Smooth muscle cell (in vitro differentiated cells): ENCODE data around the gene PRKAG2. TPM values are rescaled to one million over a fixed set of nuclear protein-coding genes. Genes with fewer than 3 reads are reported as not detected.

ENCODE experiments used
- DNase-seq: peaks from one replicate; lab custom pipeline; 2025; ENCODE audit not compliant: unreplicated experiment; lab: John Stamatoyannopoulos, UW
- H2AFZ ChIP-seq: fragments of 200-600 bp; sonication (generic); 2 replicates; pipeline ENCODE4 v1.6.0; 2016; ENCODE audit warnings: antibody characterized with exemption, low read depth, mild to moderate bottlenecking
- H3F3A ChIP-seq: fragments of 200-600 bp; sonication (generic); 2 replicates; pipeline ENCODE4 v1.6.0; 2017; ENCODE audit warnings: antibody characterized with exemption, low read depth
- H3K27ac ChIP-seq: fragments of 200-600 bp; sonication (generic); 2 replicates; pipeline ENCODE4 v1.5.1; 2016; ENCODE audit warnings: low read depth, mild to moderate bottlenecking
- H3K27me3 ChIP-seq: fragments of 200-600 bp; sonication (generic); 2 replicates; pipeline ENCODE4 v1.6.1; 2016; ENCODE audit warnings: low read depth, mild to moderate bottlenecking
- H3K36me3 ChIP-seq: fragments of 200-600 bp; sonication (generic); 2 replicates; pipeline ENCODE4 v1.5.1; 2016; ENCODE audit warnings: low read depth
- H3K4me1 ChIP-seq: fragments of 200-600 bp; sonication (generic); 2 replicates; pipeline ENCODE4 v1.5.1; 2016; ENCODE audit warnings: low read depth
- H3K4me2 ChIP-seq: fragments of 200-600 bp; sonication (generic); 2 replicates; pipeline ENCODE4 v1.6.0; 2016; ENCODE audit warnings: mild to moderate bottlenecking
- H3K4me3 ChIP-seq: fragments of 200-600 bp; sonication (generic); 2 replicates; pipeline ENCODE4 v1.5.1; 2016; ENCODE audit warnings: mild to moderate bottlenecking
- H3K79me2 ChIP-seq: fragments of 200-600 bp; sonication (generic); 2 replicates; pipeline ENCODE4 v1.6.0; 2016; ENCODE audit warnings: low read depth, mild to moderate bottlenecking
- H3K9ac ChIP-seq: fragments of 200-600 bp; sonication (generic); 2 replicates; pipeline ENCODE4 v1.6.0; 2016; ENCODE audit warnings: low read depth
- H3K9me3 ChIP-seq: fragments of 200-600 bp; sonication (generic); replicated peaks from 2 replicates; pipeline ENCODE4 v1.5.1; 2016; ENCODE audit warnings: low read depth
- H4K20me1 ChIP-seq: fragments of 200-600 bp; sonication (generic); 2 replicates; pipeline ENCODE4 v1.6.0; 2016; ENCODE audit warnings: low read depth
- CTCF ChIP-seq: fragments of 200-600 bp; sonication (generic); IDR thresholded peaks from 2 replicates; pipeline ENCODE4 v1.5.1; 2017; ENCODE audit warnings: borderline replicate concordance, mild to moderate bottlenecking, antibody characterized with exemption; ENCODE audit not compliant: insufficient read depth, poor library complexity, severe bottlenecking
- WGBS: methylation state at CpG from one replicate; pipeline ENCODE4 v1.1.7; 2016; ENCODE audit warnings: low lambda C conversion rate; 5-methylcytosine and 5-hydroxymethylcytosine counted together
- polyA plus RNA-seq: library from polyadenylated mRNA; unstranded; fragments of >200 nt; fragmentation: Nextera tagmentation; extraction: Ambion mirVana; gene quantifications from 2 replicates; pipeline ENCODE4 v1.2.1, GENCODE V29; 2016
- total RNA-seq: library from RNA; depleted of rRNA; stranded (reverse); fragments of >200 nt; gene quantifications from 2 replicates; pipeline ENCODE4 v1.2.3, GENCODE V29; 2014

PRKAG2 gene
- total and polyA plus RNA-seq, 2 experiments from 2014 or later, result 3.5 to 3.9 TPM

- no peaks in the 10 kb centered on the region for H3F3A ChIP-seq
- no peak overlapping the region for H3K9ac ChIP-seq
- WGBS, result 92% methylated on average over 10 of the region's 10 CpGs
- DNase-seq, result no peak
- H3K79me2 ChIP-seq, result peaks cover 1% of the 10 kb centered on the region
- no peak overlapping the region for H3K4me2 ChIP-seq
- H3K27me3 ChIP-seq, result no peaks in the 10 kb centered on the region
- H3K9me3 ChIP-seq, result no peaks in the 10 kb centered on the region
- no peak overlapping the region for H2AFZ ChIP-seq
- H4K20me1 ChIP-seq, result no peaks in the 10 kb centered on the region
- no peaks in the 10 kb centered on the region for H3K36me3 ChIP-seq
- H3K27ac ChIP-seq, result no peak overlapping the region
- H3K4me3 ChIP-seq, result no peak overlapping the region
- TF ChIP-seq CTCF, result no peak
- H3K4me1 ChIP-seq, result no peaks in the 10 kb centered on the region
Measured at GRCh38 chr7:151611878-151612277, 265.0 kb downstream of the PRKAG2 start.

- peaks cover 4% of the 10 kb centered on the region for H3K79me2 ChIP-seq
- TF ChIP-seq CTCF, result no peak
Measured at GRCh38 chr7:151611041-151611440, 265.9 kb downstream of the PRKAG2 start.

GRCh38 chr7:151608031-151608551, 268.8 kb downstream of the PRKAG2 start:
- no peak overlapping the region for H3K9ac ChIP-seq
- H2AFZ ChIP-seq, result no peak overlapping the region
- H3K4me1 ChIP-seq, result no peaks in the 10 kb centered on the region
- H3K27ac ChIP-seq, result no peak overlapping the region
- H3K36me3 ChIP-seq, result no peaks in the 10 kb centered on the region
- DNase-seq, result no peak
- no peaks in the 10 kb centered on the region for H3K9me3 ChIP-seq
- H3K4me2 ChIP-seq, result no peak overlapping the region
- H3K27me3 ChIP-seq, result no peaks in the 10 kb centered on the region
- peaks cover 4% of the 10 kb centered on the region for H3K79me2 ChIP-seq
- H3K4me3 ChIP-seq, result no peak overlapping the region
- 74% methylated on average over 15 of the region's 15 CpGs for WGBS
- H3F3A ChIP-seq, result no peaks in the 10 kb centered on the region
- no peaks in the 10 kb centered on the region for H4K20me1 ChIP-seq
- no peak for TF ChIP-seq CTCF

More at GRCh38 chr7:151611041-151611440, 265.9 kb downstream of the PRKAG2 start:
- no peaks in the 10 kb centered on the region for H3K4me1 ChIP-seq
- H3K4me2 ChIP-seq, result no peak overlapping the region
- no peaks in the 10 kb centered on the region for H3K27me3 ChIP-seq
- no peak overlapping the region for H3K9ac ChIP-seq
- 96% methylated on average over 11 of the region's 11 CpGs for WGBS
- H3K27ac ChIP-seq, result no peak overlapping the region
- no peaks in the 10 kb centered on the region for H3F3A ChIP-seq
- H2AFZ ChIP-seq, result no peak overlapping the region
- DNase-seq, result no peak
- H3K9me3 ChIP-seq, result no peaks in the 10 kb centered on the region
- H3K36me3 ChIP-seq, result no peaks in the 10 kb centered on the region
- H4K20me1 ChIP-seq, result no peaks in the 10 kb centered on the region
- H3K4me3 ChIP-seq, result no peak overlapping the region

GRCh38 chr7:151607464-151607867, 269.4 kb downstream of the PRKAG2 start:
- Histone ChIP-seq H3K36me3 (no peaks in the 10 kb centered on the region), H3K27me3 (no peaks in the 10 kb centered on the region), H3K9me3 (no peaks in the 10 kb centered on the region), H2AFZ (no peak overlapping the region), H3K79me2 (peaks cover 4% of the 10 kb centered on the region), H4K20me1 (no peaks in the 10 kb centered on the region), H3F3A (no peaks in the 10 kb centered on the region), H3K4me1 (no peaks in the 10 kb centered on the region), H3K27ac (no peak overlapping the region), H3K4me2 (no peak overlapping the region), H3K4me3 (no peak overlapping the region), H3K9ac (no peak overlapping the region)
- DNase-seq, result no peak
- TF ChIP-seq CTCF, result no peak
- WGBS, result 71% methylated on average over 3 of the region's 3 CpGs
